IMR-90 (cell line): ENCODE measurements around the gene PPARGC1A. TPM values are rescaled to one million over a fixed set of nuclear protein-coding genes. Genes with fewer than 3 reads are reported as not detected.

Experiments used
- ATAC-seq: fragments of 200-7000 bp; cut with Tn5 transposase; 2 replicates; pipeline ENCODE4 v1.9.1; 2020; ENCODE audit warnings: low read depth, mild to moderate bottlenecking, moderate library complexity
- BruUV-seq: library from RNA; stranded (reverse); fragments of 400-500 nt; replicated peaks from 2 replicates; lab custom pipeline; 2021; lab: Mats Ljungman, UMichigan
- CTCF ChIA-PET: fragments of 300-600 bp; formaldehyde crosslinking; extraction: SDS; loops from one replicate; lab custom pipeline; 2021; ENCODE audit warnings: antibody characterized with exemption; lab: Yijun Ruan, JAX
- POLR2A ChIA-PET: fragments of 300-600 bp; sonication (Branson Sonifier 250); formaldehyde crosslinking; loops from one replicate; lab custom pipeline; 2022; ENCODE audit warnings: antibody characterized with exemption; ENCODE audit not compliant: unreplicated experiment; lab: Charles Lee
- DNase-seq: peaks from one replicate; pipeline ENCODE4 v3.0.0; 2013
- H2AFZ ChIP-seq: replicated peaks from 2 replicates; pipeline ENCODE3; 2013; ENCODE audit warnings: low read length, mild to moderate bottlenecking; ENCODE audit not compliant: poor library complexity
- H2AK5ac ChIP-seq: 2 replicates; pipeline ENCODE4 v1.6.1; 2013; ENCODE audit warnings: low read depth, low read length, inconsistent platforms
- H2AK9ac ChIP-seq: replicated peaks from 2 replicates; pipeline ENCODE3; 2013; ENCODE audit warnings: mild to moderate bottlenecking, low read depth, low read length, moderate library complexity; ENCODE audit not compliant: poor library complexity
- H2BK120ac ChIP-seq: 2 replicates; pipeline ENCODE4 v1.6.1; 2013; ENCODE audit warnings: low read depth, low read length, inconsistent platforms
- H2BK15ac ChIP-seq: 3 replicates; pipeline ENCODE4 v1.6.1; 2013; ENCODE audit warnings: low read depth, low read length, inconsistent platforms
- H2BK20ac ChIP-seq: 2 replicates; pipeline ENCODE4 v1.6.1; 2013; ENCODE audit warnings: low read depth, mild to moderate bottlenecking, inconsistent platforms, low read length, moderate library complexity
- H2BK5ac ChIP-seq: 2 replicates; pipeline ENCODE4 v1.6.1; 2013; ENCODE audit warnings: mild to moderate bottlenecking, low read depth, low read length, inconsistent platforms; ENCODE audit not compliant: poor library complexity, severe bottlenecking
- H3K14ac ChIP-seq: replicated peaks from 2 replicates; pipeline ENCODE4 v1.6.1; 2013; ENCODE audit warnings: low read depth, low read length, inconsistent platforms
- H3K18ac ChIP-seq: 2 replicates; pipeline ENCODE4 v1.6.1; 2013; ENCODE audit warnings: low read depth, low read length, control low read depth
- H3K23ac ChIP-seq: 2 replicates; pipeline ENCODE4 v1.6.1; 2013; ENCODE audit warnings: low read depth, low read length, inconsistent platforms
- H3K27ac ChIP-seq: 2 replicates; pipeline ENCODE4 v1.5.1; 2013; ENCODE audit warnings: mild to moderate bottlenecking, control low read depth, low read length; ENCODE audit not compliant: insufficient read depth
- H3K27me3 ChIP-seq: 2 replicates; pipeline ENCODE4 v1.6.1; 2013; ENCODE audit warnings: low read length; ENCODE audit not compliant: control insufficient read depth, insufficient read depth
- H3K36me3 ChIP-seq: 2 replicates; pipeline ENCODE4 v1.6.1; 2013; ENCODE audit warnings: low read length, mixed read lengths; ENCODE audit not compliant: control insufficient read depth, insufficient read depth
- H3K4ac ChIP-seq: 2 replicates; pipeline ENCODE4 v1.6.1; 2013; ENCODE audit warnings: low read depth, low read length, inconsistent platforms
- H3K4me1 ChIP-seq: 2 replicates; pipeline ENCODE4 v1.6.1; 2013; ENCODE audit warnings: low read length, mixed read lengths; ENCODE audit not compliant: control insufficient read depth, insufficient read depth
- H3K4me2 ChIP-seq: 2 replicates; pipeline ENCODE4 v1.6.1; 2013; ENCODE audit warnings: low read depth, mild to moderate bottlenecking, control low read depth, low read length, moderate library complexity
- H3K4me3 ChIP-seq: 2 replicates; pipeline ENCODE4 v1.5.1; 2013; ENCODE audit warnings: low read depth, mild to moderate bottlenecking, control low read depth, low read length, moderate library complexity; ENCODE audit not compliant: insufficient read depth
- H3K56ac ChIP-seq: 2 replicates; pipeline ENCODE4 v1.6.1; 2013; ENCODE audit warnings: low read length, inconsistent platforms; ENCODE audit not compliant: insufficient read depth; ENCODE audit errors: extremely low read depth
- H3K79me1 ChIP-seq, 2 experiments: 2 replicates each; pipeline ENCODE4 v1.6.1; 2013; ENCODE audit warnings: low read length in 2 of 2, inconsistent platforms in 1 of 2, low read depth in 1 of 2
- H3K9ac ChIP-seq: 2 replicates; pipeline ENCODE4 v1.6.1; 2013; ENCODE audit warnings: low read depth, low read length, control low read depth
- H3K9me1 ChIP-seq: 2 replicates; pipeline ENCODE4 v1.6.1; 2013; ENCODE audit warnings: low read length, inconsistent platforms; ENCODE audit not compliant: insufficient read depth
- H3K9me3 ChIP-seq: 2 replicates; pipeline ENCODE4 v1.6.1; 2013; ENCODE audit warnings: low read length; ENCODE audit not compliant: control insufficient read depth, insufficient read depth
- H4K20me1 ChIP-seq: 2 replicates; pipeline ENCODE4 v1.6.1; 2013; ENCODE audit warnings: low read length, inconsistent platforms; ENCODE audit not compliant: insufficient read depth
- H4K5ac ChIP-seq: 2 replicates; pipeline ENCODE4 v1.6.1; 2013; ENCODE audit warnings: mild to moderate bottlenecking, low read depth, low read length, control low read depth
- H4K8ac ChIP-seq, 2 experiments: 2 replicates each; pipeline ENCODE4 v1.6.1; 2013; ENCODE audit warnings: low read depth in 2 of 2, low read length in 2 of 2, control low read depth in 1 of 2, inconsistent platforms in 1 of 2
- H4K91ac ChIP-seq: 2 replicates; pipeline ENCODE4 v1.6.1; 2013; ENCODE audit warnings: low read depth, low read length, inconsistent platforms; ENCODE audit not compliant: insufficient read depth
- CEBPB ChIP-seq: IDR thresholded peaks from 2 replicates; pipeline ENCODE4 v1.6.1; 2012; ENCODE audit warnings: low read depth, low read length, improper control_type of control experiment
- WGBS, 2 experiments: methylation state at CpG; one replicate each; pipeline versions ENCODE4 v1.1.5 to v1.1.7; 2013; ENCODE audit warnings: missing lambda C conversion rate in 2 of 2; ENCODE audit not compliant: insufficient read length in 1 of 2; ENCODE audit errors: extremely low coverage in 2 of 2; 5-methylcytosine and 5-hydroxymethylcytosine counted together
- dilution Hi-C: fragments of 300-500 bp; cut with HindIII; formaldehyde crosslinking; loops from one replicate; pipeline ENCODE4 v1.14.3; 2018; ENCODE audit warnings: low sequenced_read_pairs; ENCODE audit not compliant: unreplicated experiment
- in situ Hi-C: fragments of 300-500 bp; cut with MboI; formaldehyde crosslinking; loops from 3 replicates; pipeline ENCODE4 v1.14.3; 2019; ENCODE audit warnings: low sequenced_read_pairs, inconsistent platforms, mixed read lengths
- intact Hi-C: fragments of 100-400 bp; cut with micrococcal nuclease; formaldehyde crosslinking; loops from 2 replicates; pipeline ENCODE4 v1.10.0; 2022
- polyA plus RNA-seq, 3 experiments: library from polyadenylated mRNA; depleted of rRNA; stranded (reverse); fragments of >200 nt; gene quantifications; 2 replicates each; pipeline ENCODE4 v1.2.3, GENCODE V29; 2012; ENCODE audit warnings: low replicate concordance in 1 of 3
- total RNA-seq: library from RNA; depleted of rRNA; stranded (reverse); fragments of >200 nt; gene quantifications from 2 replicates; pipeline ENCODE4 v1.2.3, GENCODE V29; 2012
- TF ChIP-seq, protein P1 (sequence below): fragments of 150-350 bp; IDR thresholded peaks from 2 replicates; pipeline ENCODE4 v1.6.1; 2016; ENCODE audit warnings: low read depth, mild to moderate bottlenecking, low read length, moderate library complexity, borderline replicate concordance

The PPARGC1A gene
- total and polyA plus RNA-seq, 2 of the 4 experiments (the other 2 are of a cell fraction): under 0.01 to 0.03 TPM

DNA sequence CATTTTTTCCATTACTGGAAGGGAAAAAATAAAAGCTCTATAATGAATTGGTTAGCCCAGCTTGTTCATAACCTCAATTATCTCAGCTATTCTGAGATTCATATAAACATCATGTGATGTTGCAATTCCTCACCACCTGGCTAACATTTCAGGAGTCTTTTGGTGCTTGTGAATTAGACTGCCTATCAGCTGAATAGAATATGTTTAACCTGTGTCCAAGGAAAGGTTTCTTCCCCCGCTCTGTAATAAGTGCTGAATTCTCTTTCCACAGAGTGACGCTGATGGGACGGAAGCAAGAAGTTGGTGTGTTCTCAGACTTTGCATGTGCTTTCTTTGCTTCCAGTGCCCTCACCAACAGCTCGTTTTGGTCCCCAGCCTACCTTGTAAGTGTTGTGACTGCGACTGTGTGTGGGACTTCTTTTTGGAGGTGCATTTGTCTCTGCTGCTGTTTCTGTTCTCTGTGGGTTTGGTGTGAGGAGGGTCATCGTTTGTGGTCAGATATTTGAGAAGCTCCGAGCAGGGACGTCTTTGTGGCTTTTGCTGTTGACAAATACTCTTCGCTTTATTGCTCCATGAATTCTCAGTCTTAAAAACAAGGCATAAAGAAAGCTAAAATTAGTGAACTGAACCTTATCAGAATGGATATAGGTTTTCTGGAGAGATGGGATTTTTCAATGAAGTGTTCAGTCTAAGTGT is 61.7 kb downstream of the PPARGC1A start:
- DNase-seq: peak; percentile 36
- Histone ChIP-seq H3K18ac (0 out of 2 replicates have a peak overlapping the region, but pooled peaks have one; percentile 1), H2BK20ac (peak overlapping the region; percentile 2; the same call in 1 of the 2 replicates), H2AFZ (no peak overlapping the region), H3K4ac (no peak overlapping the region), H3K9ac (no peak overlapping the region), H3K36me3 (no peaks in the 10 kb centered on the region), H2AK9ac (no peak overlapping the region), H3K23ac (no peak overlapping the region), H2BK15ac (no peak overlapping the region), H3K27ac (peak overlapping the region; percentile 12; the same call in 1 of the 2 replicates), H3K4me2 (peak overlapping the region; percentile 61), H4K91ac (no peak overlapping the region), H2BK120ac (no peak overlapping the region), H2AK5ac (no peak overlapping the region), H2BK5ac (no peak overlapping the region), H3K27me3 (no peaks in the 10 kb centered on the region), H3K79me1 (no peaks in the 10 kb centered on the region), H3K4me1 (peaks cover 4% of the 10 kb centered on the region), H4K8ac (no peak overlapping the region), H3K56ac (no peak overlapping the region), H3K14ac (0 out of 2 replicates have a peak overlapping the region, but pooled peaks have one; percentile 3), H4K5ac (no peak overlapping the region; the same call in 1 of the 2 replicates), H4K20me1 (no peaks in the 10 kb centered on the region), H3K9me3 (no peaks in the 10 kb centered on the region), H3K4me3 (no peak overlapping the region), H3K9me1 (no peaks in the 10 kb centered on the region)
- POLR2A ChIA-PET: no interaction called here
- no TSS peak for BruUV-seq
- CTCF ChIA-PET: interaction anchor here (1.1 to 1.4 kb wide), 2 partner anchors 9 to 13 kb away, joined by 3 read pairs; no protein-coding TSS in a partner anchor
- in situ Hi-C loops: no loop called here
- intact Hi-C loops: no loop called here
- TF ChIP-seq, protein P1, sequence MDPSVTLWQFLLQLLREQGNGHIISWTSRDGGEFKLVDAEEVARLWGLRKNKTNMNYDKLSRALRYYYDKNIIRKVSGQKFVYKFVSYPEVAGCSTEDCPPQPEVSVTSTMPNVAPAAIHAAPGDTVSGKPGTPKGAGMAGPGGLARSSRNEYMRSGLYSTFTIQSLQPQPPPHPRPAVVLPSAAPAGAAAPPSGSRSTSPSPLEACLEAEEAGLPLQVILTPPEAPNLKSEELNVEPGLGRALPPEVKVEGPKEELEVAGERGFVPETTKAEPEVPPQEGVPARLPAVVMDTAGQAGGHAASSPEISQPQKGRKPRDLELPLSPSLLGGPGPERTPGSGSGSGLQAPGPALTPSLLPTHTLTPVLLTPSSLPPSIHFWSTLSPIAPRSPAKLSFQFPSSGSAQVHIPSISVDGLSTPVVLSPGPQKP: no peak
- peak; percentile 49; the same call in 1 of the 2 replicates for TF ChIP-seq CEBPB
- no peak; the same call in 1 of the 2 replicates for ATAC-seq
- WGBS, 2 experiments: no CpG with 5 or more reads among the region's 9 CpGs
- dilution Hi-C loops: no loop called here
